GM12872 (cell line): ENCODE measurements around the gene TM4SF5.

Experiments
- TF ChIP-seq, protein P1 (sequence below): IDR thresholded peaks from 3 replicates; pipeline ENCODE4 v1.5.1; 2011; ENCODE audit warnings: low read depth, mild to moderate bottlenecking, low read length, moderate library complexity; ENCODE audit not compliant: insufficient read depth

Gene TM4SF5

DNA sequence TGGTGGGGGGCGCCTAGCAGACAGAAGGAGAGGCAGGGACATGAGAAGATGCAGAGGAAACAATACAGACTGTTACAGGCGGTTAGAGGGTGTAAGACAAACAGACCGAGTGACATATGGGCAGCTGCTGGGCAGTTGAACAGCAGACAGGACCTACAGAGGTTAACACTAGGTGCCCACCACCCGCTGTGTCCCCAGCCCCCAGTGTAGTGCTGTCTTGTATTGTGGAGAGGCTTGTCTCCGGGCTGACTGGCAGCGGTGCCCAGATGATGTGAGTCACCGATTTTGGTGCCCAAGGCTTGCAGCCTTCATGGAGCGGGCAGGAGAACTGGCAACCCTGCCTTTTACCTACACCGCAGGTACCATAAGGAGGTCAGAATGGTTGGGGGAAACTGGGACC lies 29.6 kb upstream of the TM4SF5 start:
- TF ChIP-seq, protein P1, sequence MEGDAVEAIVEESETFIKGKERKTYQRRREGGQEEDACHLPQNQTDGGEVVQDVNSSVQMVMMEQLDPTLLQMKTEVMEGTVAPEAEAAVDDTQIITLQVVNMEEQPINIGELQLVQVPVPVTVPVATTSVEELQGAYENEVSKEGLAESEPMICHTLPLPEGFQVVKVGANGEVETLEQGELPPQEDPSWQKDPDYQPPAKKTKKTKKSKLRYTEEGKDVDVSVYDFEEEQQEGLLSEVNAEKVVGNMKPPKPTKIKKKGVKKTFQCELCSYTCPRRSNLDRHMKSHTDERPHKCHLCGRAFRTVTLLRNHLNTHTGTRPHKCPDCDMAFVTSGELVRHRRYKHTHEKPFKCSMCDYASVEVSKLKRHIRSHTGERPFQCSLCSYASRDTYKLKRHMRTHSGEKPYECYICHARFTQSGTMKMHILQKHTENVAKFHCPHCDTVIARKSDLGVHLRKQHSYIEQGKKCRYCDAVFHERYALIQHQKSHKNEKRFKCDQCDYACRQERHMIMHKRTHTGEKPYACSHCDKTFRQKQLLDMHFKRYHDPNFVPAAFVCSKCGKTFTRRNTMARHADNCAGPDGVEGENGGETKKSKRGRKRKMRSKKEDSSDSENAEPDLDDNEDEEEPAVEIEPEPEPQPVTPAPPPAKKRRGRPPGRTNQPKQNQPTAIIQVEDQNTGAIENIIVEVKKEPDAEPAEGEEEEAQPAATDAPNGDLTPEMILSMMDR: no peak

DNA sequence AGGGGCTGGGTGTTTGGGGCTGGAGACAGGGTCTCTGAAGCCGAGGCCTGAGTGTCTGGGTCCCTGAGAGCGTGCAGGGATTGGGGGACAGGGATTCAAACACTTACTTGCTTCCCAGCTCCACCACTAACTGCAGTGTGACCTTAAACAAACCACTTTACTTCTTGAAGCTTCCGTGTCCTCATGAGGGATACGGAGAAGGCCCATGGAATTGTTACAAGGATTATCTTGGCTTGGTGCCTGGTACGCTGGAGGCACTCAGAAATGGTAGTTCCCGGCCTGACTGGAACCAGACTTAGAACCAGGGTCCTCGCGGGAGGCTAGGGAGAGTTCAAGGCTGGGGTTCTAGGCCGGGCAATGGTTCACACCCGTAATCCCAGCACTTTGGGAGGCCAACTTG lies 29.1 kb upstream of the TM4SF5 start:
- TF ChIP-seq, protein P1: no peak

DNA sequence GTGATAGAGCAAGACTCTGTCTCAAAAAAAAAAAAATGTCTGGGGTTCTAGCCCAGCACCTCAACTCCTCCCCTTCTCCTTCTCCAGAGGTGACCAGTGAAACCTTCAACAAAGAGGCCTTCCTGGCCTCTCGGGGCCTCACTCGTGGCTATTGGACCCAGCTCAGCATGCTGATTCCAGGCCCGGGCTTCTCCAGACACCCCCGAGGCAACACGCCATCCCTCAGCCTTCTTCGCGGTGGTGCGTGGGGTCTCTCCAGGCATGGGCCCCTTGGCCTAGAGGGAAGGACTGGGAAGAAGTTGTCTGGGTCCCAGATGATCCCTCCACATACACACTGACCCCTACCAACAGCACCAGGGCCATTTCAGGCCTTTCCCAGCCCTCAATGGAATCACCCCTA lies 28.5 kb upstream of the TM4SF5 start:
- TF ChIP-seq, protein P1: no peak

DNA sequence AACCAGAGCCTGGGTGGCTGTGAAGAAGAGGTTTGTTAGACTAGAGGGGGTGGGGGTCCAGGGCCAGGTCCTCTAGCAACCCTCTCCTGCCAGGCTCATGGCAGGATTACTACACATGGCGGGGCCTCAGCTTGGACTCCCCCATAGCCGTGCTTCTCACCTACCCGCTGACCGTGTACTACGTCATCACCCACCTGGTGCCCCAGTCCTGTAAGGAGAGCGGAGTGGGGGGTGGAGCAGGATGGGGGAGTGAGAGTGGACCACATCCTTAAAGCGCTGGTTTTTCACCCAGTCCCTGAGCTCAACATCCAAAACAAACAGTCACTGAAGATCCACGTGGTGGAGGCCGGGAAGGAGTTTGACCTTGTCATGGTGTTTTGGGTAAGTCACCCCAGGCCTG lies 27.8 kb upstream of the TM4SF5 start:
- TF ChIP-seq, protein P1: no peak

DNA sequence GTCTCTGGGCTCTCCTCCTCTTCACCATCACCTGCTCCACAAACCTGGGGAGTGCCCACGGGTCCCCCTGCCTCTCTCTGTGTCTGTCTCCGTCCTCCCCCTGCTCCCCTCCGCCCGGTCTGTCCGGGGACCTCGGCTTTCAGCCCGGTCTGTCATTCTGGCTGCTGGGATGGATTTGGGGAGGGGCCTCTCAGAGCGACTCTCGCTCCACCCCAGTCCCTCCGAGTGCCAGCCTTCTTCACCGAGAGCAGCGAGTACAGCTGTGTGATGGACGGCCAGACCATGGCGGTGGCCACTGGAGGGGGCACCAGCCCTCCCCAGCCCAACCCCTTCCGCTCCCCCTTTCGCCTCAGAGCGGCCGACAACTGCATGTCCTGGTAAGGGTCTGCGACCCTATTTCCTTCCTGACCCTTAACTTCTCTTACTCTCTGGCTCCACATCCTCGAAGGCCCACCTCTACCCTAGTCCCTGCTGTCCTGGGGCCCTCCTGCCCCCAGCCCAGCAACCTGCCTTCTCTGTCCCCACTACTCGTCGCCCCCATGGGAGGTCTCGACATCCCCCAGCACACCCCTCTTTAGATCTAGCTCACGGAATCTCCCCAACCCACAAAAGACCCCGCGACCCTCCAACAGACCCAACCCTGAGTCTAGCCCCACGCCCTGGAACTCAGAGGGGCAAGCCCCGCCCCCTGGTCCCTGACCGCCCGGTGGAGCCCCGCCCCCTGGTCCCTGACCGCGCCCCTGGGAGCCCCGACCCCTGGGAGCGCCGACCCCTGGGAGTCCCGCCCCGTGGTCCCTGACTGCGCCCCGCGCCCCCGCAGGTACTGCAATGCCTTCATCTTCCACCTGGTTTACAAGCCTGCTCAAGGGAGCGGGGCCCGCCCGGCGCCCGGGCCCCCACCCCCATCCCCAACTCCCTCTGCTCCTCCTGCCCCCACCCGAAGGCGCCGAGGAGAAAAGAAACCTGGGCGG lies 26.4 kb upstream of the TM4SF5 start:
- TF ChIP-seq, protein P1: no peak

DNA sequence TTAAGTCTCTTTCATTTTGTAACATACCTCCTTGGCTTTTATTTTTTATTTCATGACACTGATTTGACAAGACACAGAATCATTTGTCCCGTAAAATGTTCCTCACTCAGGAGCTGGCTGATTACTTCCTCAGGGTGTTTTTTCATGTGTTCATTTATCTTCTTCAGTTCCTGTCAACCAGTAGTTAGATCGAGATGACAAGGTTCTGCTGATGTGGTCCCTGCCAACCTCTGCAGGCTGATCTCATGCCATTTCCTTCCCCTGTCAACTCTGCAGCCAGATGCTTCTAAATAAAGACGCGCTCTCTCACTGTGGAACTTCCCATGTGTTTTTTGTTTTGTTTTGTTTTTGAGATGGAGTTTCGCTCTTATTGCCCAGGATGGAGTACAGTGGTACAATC lies 23.8 kb upstream of the TM4SF5 start:
- TF ChIP-seq, protein P1: no peak

DNA sequence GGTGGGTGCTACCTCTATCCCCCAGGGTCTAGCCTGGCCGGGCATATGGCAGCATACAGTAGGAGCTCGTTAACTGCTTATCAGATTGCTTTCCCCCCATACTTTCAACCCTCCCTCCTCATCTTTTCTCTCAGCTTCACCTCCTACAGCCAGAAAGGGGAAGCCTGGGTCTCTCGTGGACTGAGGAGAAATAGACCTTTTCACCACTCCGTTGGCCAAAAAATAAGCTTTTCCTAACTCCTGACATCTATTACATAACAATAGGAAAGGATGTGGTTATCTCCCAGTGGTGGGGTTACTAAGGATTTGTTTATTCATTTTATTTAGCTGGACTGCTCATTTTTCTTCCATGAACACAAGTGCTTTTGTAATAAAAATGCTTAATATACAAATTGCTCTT lies 23.0 kb upstream of the TM4SF5 start:
- TF ChIP-seq, protein P1: no peak
